GM13977 (cell line): ENCODE data around the gene TUBB6.
A peak's percentile ranks its signal among the peaks of the same experiment; 100 is the strongest.

Experiments used
- DNase-seq: peaks from one replicate; pipeline ENCODE4 v3.0.0; 2012; ENCODE audit warnings: low spot score
- CTCF ChIP-seq: IDR thresholded peaks from 2 replicates; pipeline ENCODE4 v1.5.1; 2012; ENCODE audit warnings: mild to moderate bottlenecking, control low read depth; ENCODE audit not compliant: insufficient read depth; ENCODE audit errors: extremely low read depth, missing control alignments
- in situ Hi-C: fragments of 300-500 bp; cut with MboI; formaldehyde crosslinking; loops from one replicate; pipeline ENCODE4 v1.12.0; 2022; ENCODE audit warnings: low sequenced_read_pairs, low pct_unique_long_range_greater_than_20kb, mixed read lengths, inconsistent platforms; ENCODE audit not compliant: unreplicated experiment

TUBB6 gene

GRCh38 chr18:12307701-12308385, at the start of gene TUBB6:
TUBB6 (plus strand) TSS chr18:12308241; CDS start chr18:12308293, 52 bp downstream.
- peak; percentile 95 for DNase-seq
- TF ChIP-seq CTCF, result no peak
- in situ Hi-C loops, result no loop called here

- no peak for TF ChIP-seq CTCF
- in situ Hi-C loops, result no loop called here
- DNase-seq, result no peak
Measured at GRCh38 chr18:12258719-12259705, 49.0 kb upstream of the TUBB6 start.

- no peak for TF ChIP-seq CTCF
- in situ Hi-C loops, result no loop called here
- no peak for DNase-seq
Measured at GRCh38 chr18:12262748-12263147, 45.3 kb upstream of the TUBB6 start.

DNA sequence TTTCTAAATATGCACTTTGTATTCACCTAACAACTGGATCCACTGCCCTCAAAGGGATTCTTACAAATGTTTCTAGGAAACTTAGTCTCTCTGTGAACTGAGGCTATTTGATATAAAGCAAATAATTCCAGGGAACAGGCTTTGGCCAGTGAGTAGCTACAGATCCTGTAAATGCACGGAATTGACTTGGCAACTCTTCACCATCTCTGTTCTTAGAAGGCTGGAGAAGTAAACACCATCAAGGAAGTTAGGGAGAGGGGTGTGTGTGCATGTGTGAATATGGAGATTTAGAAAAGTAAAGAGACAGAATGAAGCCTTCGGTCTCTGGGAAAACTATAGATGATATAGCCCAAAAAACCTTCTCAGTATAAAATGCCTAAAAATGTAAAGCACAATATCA, 43.2 kb upstream of the TUBB6 start:
- no peak for DNase-seq
- in situ Hi-C loops, result no loop called here
- TF ChIP-seq CTCF, result no peak

GRCh38 chr18:12271376-12272235, 36.4 kb upstream of the TUBB6 start:
- peak; percentile 88 for DNase-seq
- in situ Hi-C loops, result no loop called here
- peak; percentile 74 for TF ChIP-seq CTCF

DNA sequence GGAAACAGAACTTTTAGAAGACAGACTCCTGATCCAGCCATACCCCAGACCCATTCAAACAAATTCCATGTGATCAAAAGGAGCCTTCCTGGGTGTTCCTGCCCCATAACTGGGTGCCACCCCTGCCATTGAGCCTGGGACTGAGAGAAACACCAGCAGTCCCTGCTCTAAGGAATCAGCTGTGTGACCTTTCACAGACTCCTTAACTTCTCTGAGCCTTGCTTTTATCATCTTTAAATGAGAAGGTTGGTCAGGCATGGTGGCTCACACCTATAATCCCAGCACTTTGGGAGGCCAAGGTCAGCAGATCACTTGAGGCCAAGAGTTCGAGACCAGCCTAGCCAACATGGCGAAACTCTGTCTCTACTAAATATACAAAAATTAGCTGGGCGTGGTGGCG, 33.2 kb upstream of the TUBB6 start:
- in situ Hi-C loops, result no loop called here
- no peak for DNase-seq
- no peak for TF ChIP-seq CTCF
